OCI-LY3 (cell line): ENCODE results near the gene NT5C2.

Source experiments
- EZH2phosphoT487 ChIP-seq: fragments of 200-600 bp; shearing (Covaris generic); IDR thresholded peaks from 2 replicates; pipeline ENCODE4 v1.6.1; 2018; ENCODE audit warnings: antibody characterized with exemption, mixed run types, low read depth
- TF ChIP-seq, protein P1 (sequence below): fragments of 200-600, 300-600 bp; sonication (generic); IDR thresholded peaks from 2 replicates; pipeline ENCODE4 v1.5.1; 2014; ENCODE audit warnings: antibody characterized with exemption, low read length, low read depth

DNA sequence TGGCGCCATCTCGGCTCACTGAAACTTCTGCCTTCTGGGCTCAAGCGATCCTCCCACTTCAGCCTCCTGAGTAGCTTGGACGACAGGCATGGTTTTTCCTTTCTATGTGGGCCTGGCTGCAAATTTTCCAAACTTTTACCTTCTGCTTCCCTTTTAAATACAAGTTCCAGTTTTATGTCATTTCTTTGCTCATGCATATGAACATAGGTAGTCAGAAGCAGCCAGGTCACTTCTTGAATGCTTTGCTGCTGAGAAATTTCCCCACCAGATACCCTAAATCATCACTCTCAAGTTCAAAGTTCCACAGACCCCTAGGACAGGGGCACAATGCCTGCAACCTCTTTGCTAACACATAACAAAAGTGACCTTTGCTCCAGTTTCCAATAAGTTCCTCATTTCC lies 31.1 kb upstream of the NT5C2 start:
- TF ChIP-seq, protein P1, sequence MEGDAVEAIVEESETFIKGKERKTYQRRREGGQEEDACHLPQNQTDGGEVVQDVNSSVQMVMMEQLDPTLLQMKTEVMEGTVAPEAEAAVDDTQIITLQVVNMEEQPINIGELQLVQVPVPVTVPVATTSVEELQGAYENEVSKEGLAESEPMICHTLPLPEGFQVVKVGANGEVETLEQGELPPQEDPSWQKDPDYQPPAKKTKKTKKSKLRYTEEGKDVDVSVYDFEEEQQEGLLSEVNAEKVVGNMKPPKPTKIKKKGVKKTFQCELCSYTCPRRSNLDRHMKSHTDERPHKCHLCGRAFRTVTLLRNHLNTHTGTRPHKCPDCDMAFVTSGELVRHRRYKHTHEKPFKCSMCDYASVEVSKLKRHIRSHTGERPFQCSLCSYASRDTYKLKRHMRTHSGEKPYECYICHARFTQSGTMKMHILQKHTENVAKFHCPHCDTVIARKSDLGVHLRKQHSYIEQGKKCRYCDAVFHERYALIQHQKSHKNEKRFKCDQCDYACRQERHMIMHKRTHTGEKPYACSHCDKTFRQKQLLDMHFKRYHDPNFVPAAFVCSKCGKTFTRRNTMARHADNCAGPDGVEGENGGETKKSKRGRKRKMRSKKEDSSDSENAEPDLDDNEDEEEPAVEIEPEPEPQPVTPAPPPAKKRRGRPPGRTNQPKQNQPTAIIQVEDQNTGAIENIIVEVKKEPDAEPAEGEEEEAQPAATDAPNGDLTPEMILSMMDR, result no peak
- no peak for TF ChIP-seq EZH2phosphoT487
